ENCODE measurements around the gene DEDD2.
A peak's percentile ranks its signal among the peaks of the same experiment; 100 is the strongest.

Gene DEDD2

DNA sequence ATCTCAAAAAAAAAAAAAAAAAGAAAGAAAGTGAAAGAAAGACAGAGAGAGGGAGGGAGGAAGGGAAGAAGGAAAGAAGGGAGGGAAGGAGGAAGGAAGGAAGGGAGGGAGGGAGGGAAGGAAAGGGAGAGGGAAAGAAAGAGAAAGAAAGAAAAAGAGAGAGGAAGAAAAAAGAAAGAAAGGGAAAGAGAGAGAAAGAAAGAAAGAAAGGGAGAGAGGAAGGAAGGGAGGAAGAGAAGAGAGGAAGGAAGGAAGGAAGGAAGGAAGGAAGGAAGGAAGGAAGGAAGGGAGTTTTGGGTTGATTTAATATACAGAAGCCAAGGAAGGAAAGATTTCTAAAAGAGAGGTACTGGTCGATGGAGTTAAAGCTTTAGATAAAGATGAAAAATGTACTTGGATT lies 28.8 kb downstream of the DEDD2 start:
- no peak for DNase-seq
- TF ChIP-seq POLR2A (IDR thresholded peaks at IDR 0.05; ENCODE audit: low read length) (no peak), GATA1 (IDR thresholded peaks at IDR 0.05; ENCODE audit: low read depth, low read length) (no peak)

DNA sequence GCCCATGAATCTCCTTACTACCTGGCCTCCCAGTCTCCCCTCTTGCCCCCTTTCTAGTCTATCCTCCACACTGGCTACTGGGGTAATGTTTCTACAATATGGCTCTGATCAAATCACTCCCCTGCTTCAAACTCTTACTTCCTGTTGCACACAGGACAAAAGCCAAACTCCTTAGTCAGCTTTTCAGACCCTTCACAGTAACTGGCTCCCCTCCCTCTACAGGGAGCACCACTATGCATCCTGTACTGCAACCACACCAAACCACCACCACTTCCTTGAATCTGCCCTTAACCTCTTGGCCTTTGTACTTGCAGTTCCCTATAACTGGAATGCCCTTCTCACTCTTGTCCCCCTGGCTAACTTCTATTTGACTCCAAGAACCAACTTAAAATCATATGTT lies 32.2 kb downstream of the DEDD2 start:
- TF ChIP-seq POLR2A (IDR thresholded peaks at IDR 0.05; ENCODE audit: low read length) (no peak), GATA1 (IDR thresholded peaks at IDR 0.05; ENCODE audit: low read depth, low read length) (no peak)
- DNase-seq: no peak

DNA sequence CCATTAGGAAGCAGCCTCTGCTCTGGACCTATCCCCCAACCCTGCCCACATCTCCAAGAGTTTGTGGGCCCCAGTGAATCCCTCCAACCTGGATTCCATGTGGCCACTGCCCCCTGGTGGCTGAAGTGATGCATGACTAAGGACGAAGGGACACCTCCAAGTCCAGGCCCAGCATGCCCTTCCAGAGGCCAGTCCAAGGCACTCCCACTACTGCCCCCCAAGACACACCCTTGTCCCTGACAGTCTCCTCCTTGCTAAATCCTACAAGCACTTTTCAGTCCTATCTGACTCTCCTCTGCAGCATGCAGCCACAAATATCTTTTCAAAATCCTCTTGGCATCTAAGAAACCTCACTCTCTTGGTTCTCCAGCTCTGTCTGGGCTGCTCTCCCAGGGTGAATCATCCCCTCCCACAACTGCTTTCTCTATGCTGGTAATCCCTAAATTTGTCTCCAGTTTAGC lies 33.0 kb downstream of the DEDD2 start:
- TF ChIP-seq GATA1 (IDR thresholded peaks at IDR 0.05; ENCODE audit: low read depth, low read length): no peak
- no peak for TF ChIP-seq POLR2A (IDR thresholded peaks at IDR 0.05; ENCODE audit: low read length)
- DNase-seq: peak; percentile 76 to 85

DNA sequence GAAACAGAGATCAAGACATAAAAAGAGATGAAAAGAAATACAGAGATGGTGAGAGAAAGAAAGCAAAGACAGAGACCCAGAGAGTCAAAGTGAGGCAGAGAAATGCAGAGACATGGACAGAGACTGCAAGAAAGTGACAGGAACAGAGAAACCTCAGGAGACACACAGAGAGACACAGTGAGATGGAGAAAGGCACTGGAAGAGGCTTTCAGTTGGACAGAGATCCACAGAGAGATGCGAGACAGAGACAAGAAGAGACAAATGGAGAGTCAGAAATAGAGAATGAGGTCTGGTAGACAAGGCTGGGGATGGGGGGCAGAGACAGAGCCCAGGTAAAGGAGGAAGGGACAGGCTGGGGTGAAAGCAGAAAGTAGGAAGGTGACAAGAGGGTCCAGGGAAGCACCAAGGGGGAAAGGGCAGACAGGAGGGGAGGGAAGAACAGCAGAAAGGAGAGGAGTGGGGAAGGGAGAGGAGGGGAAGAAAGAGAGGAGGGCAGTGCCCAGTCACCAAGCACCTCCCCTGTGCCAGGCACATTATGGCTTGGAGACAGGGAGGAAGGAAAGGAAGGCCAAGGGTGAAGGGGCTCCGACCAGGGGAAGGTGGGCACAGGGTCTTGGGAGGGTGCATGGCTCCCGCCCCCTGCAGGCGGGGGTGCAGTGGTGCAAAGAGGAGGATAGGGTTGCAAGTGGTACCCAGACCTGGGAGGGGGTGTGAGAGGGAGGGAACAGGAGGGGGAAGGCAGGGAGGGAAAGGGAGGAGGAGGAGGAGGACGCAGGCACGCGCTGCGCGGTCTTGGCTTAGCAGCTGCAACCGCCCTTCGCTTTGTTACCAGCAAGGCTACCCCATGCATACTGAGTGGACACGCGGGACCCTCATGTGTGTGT lies 38.4 kb downstream of the DEDD2 start:
- peak; percentile 8 to 25 for DNase-seq
- TF ChIP-seq POLR2A (IDR thresholded peaks at IDR 0.05; ENCODE audit: low read length) (no peak), GATA1 (IDR thresholded peaks at IDR 0.05; ENCODE audit: low read depth, low read length) (no peak)

DNA sequence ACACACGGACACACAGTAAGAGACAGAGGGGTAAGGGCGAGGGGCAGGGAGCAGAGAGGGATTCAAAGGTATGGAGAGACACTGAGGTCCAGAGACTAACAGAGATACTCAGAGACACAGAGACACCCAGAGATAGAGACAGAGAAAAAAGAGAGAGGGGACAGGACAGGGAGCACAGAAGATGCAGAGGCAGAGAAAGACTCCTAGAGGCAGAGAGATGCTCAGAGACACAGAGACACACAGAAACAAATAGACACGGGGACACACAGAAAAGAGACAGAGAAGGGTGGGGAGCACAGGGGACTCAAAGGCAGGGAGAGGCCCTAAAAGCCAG lies 39.8 kb downstream of the DEDD2 start:
- no peak for DNase-seq
- TF ChIP-seq POLR2A (IDR thresholded peaks at IDR 0.05; ENCODE audit: low read length) (no peak), GATA1 (IDR thresholded peaks at IDR 0.05; ENCODE audit: low read depth, low read length) (no peak)

DNA sequence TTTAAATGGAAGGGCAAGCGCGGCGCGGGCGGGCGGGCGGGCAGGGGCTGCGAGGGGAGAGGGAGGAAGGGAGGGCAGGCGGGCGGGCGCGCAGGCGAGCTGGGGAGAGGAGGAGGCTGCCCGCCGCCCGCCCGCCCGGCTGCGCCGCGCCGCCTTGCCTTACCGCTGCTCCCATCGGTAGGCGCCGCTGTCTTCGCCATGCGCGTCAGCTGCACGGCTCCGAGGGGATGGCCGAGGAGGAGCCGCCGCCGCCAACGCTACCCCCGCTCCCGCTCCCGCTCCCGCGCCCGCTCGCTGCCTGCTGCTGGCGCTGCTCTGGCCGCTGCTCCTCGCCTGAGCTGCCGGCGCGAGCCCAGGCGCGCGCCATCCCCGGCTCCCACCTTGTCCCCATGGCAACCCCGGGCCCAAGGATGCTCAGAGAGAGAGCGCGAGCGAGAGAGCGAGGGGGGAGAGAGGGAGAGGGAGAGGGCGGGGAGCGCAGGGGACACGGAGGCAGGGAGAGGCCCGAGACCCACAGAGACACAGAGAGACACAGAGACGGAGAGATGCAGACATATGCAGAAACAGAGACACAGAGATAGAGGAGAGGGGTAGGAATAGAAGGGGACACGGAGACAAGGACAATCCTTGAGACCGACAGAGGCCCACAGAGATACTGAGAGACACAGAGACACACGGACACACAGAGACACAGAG lies 40.3 kb downstream of the DEDD2 start:
- DNase-seq: peak; percentile 76 to 77

DNA sequence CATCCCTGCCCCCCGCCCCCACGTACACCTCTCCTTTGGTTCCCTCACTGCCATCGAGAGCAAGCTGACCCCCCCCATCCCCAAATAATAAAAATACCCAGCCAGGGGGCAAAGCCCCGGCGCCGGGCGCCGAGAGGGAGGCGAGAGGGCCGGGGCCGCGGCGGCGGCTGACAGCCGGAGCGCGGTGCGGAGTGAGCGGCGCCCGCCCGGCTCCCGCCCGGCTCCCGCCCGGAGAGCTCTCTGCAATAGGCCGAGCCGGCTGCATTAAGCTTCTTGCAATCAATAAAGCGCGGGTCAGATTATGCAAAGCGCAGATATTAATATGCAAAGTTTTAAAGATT lies 40.9 kb downstream of the DEDD2 start:
- no peak for TF ChIP-seq POLR2A (IDR thresholded peaks at IDR 0.05; ENCODE audit: low read length)
- no peak for TF ChIP-seq GATA1 (IDR thresholded peaks at IDR 0.05; ENCODE audit: low read depth, low read length)
- no peak for DNase-seq

More for the DNA sequence above, 40.3 kb downstream of the DEDD2 start:
- no peak for TF ChIP-seq GATA1 (IDR thresholded peaks at IDR 0.05; ENCODE audit: low read depth, low read length)
- TF ChIP-seq POLR2A (IDR thresholded peaks at IDR 0.05; ENCODE audit: low read length): no peak

DNA sequence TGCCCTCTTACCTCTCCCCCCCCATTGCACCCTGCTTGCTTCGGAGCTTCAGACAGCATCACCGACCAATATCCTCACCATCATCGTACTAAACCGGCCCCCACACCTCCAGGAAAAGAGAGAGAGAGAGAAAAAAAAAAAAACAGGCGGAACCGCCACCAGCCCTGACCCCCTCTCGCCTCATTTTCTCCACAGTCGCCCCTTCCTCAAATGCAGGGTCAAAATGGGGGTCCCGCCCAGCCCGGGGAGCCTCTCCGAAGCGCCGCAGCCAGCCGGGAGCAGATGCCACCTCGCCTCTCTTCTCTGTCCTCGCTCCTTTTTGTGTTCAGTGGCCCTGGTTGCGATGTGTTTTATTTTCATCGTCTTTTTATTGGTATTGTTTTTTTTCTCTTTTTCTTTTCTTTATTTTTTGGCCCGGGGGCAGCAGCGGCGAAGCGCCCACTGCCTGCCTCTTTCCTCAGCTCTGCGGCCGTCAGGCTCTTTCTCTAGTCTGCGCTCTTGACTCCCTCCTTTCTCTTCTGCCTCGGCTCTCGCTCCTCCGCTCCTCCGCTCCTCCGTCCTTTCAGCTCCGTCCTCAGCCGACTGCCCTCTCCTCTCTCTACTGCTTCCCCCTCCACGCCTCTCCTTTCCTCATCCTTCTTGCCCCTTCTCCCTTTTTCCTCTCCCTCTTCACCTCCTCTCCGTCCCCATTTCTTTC lies 41.4 kb downstream of the DEDD2 start:
- TF ChIP-seq GATA1 (IDR thresholded peaks at IDR 0.05; ENCODE audit: low read depth, low read length) (no peak), POLR2A (IDR thresholded peaks at IDR 0.05; ENCODE audit: low read length) (no peak)
- no peak for DNase-seq

DNA sequence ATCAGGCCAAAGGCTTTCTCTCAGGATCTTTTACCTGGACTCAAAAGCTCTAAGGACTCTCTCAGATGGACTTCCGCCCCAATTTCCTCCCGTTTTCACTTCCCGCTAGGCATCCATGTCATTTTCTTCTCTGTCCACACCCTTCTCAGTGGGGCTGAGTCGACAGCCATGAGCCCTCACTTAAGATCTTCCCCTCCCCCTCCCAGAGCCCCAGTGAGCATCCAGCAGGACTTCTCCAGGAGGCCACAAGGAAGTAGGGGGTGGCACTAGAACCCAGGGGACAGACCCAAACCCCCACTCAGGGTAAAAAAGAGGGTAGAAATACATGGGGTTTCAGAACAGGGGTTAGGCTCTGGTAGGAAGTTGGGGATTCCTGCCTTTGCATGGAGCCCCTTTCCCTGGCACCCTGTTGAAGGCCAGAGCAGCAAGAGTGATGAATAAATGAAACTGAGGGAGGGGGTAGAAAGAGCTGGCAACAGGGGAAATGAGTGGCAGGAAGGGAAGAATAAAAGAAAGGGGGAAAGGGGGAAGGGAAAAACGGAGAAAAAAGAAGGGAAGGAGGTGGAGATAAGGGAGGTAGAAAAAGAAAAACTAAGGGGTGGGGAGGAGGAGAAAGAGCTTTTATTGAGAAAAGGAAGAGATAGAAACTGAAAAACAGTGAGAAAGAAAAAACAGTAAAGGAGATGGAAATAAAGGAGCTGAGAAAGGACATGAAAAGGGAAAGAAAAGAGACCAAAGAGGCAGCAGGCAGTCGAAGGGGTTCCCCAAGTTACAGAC lies 42.3 kb downstream of the DEDD2 start:
- TF ChIP-seq GATA1 (IDR thresholded peaks at IDR 0.05; ENCODE audit: low read depth, low read length) (no peak), POLR2A (IDR thresholded peaks at IDR 0.05; ENCODE audit: low read length) (no peak)
- no peak for DNase-seq

DNA sequence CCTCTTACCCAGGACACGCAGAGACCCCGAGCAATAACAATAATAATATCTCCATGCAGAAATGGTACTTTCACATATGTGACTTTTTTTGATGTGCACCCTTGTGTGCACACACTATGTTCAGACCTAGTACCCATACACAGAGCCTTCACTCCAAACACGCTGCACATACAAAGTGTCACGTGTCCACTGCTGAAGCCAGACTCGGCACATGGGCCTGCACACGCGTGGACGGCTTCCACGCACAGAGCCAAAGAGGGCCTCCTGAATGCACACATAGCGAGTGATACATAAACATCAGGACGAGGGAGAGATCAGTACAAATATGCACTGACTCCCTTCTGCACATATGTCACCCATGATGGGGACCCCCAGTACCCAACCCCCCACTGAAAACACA lies 43.3 kb downstream of the DEDD2 start:
- DNase-seq: no peak
- TF ChIP-seq POLR2A (IDR thresholded peaks at IDR 0.05; ENCODE audit: low read length): no peak
- TF ChIP-seq GATA1 (IDR thresholded peaks at IDR 0.05; ENCODE audit: low read depth, low read length): no peak

DNA sequence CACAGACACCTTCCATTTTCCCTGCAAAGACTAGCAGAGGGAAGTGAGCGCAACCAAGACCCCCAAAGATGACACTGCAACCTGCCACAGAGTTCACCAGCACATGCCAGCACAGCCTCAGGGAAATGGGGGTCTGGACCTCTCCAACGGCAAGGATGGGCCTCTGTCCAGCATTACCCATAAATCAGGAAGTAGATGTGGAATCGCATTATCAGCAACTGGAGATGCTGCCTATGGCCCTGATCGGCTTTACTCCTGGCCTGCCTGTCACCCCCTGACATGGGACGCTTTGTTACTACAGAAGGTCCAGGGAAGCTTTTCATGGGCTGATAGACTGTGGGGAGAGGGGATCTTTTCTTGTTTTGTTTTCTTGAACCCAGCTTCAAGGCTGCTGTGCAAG lies 43.8 kb downstream of the DEDD2 start:
- DNase-seq: no peak
- TF ChIP-seq GATA1 (IDR thresholded peaks at IDR 0.05; ENCODE audit: low read depth, low read length) (no peak), POLR2A (IDR thresholded peaks at IDR 0.05; ENCODE audit: low read length) (no peak)

DNA sequence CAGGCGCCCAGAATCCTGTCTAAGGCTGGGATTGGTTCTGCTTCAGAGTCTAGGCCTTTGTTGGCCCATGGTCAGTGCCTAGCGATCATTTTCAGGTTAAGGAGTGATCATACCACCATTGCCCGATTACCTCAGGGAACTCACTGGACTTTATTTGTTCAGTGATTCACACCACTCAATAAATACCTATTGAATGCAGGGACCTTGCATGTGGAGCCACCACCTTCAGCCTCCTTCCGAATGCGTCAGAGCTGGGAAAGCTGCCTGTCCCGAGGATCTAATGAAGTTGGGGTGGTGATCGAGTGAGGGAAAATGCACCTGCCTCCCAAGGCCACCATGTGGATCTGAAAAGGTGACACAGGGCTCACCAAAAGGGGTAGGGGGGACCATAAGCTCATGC lies 45.2 kb downstream of the DEDD2 start:
- no peak for DNase-seq
- no peak for TF ChIP-seq POLR2A (IDR thresholded peaks at IDR 0.05; ENCODE audit: low read length)
- no peak for TF ChIP-seq GATA1 (IDR thresholded peaks at IDR 0.05; ENCODE audit: low read depth, low read length)

DNA sequence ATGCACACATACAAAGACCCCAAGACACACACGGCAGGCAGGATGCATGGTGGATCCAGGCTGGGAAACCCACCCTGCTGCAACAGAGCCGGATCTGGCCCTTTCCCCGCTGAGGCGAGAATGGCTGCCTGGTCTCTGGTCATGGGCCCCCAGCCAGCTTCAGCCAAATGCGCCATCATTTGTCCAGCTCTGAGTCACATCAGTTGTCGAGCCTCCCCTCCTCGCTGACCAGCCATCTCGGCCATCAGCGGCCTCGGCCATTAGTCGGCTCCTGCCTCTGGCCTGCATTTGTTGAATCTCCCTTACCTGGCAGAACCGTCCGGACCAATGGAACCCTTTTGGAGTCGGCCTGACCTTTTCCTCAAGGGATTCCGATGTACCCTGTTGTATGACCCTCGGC lies 46.8 kb downstream of the DEDD2 start:
- no peak for DNase-seq
- no peak for TF ChIP-seq GATA1 (IDR thresholded peaks at IDR 0.05; ENCODE audit: low read depth, low read length)
- no peak for TF ChIP-seq POLR2A (IDR thresholded peaks at IDR 0.05; ENCODE audit: low read length)

All from erythroblast (primary cell).